Measurements from ENCODE around the gene SLC25A20.

- TF ChIP-seq CTCF (IDR thresholded peaks at IDR 0.05) (no peak), POLR2A (IDR thresholded peaks at IDR 0.05; ENCODE audit: low read length) (no peak), BCL3 (IDR thresholded peaks at IDR 0.05) (no peak), KDM1A (IDR thresholded peaks at IDR 0.05; ENCODE audit: low read depth) (no peak), MAX (IDR thresholded peaks at IDR 0.05) (no peak), JUNB (IDR thresholded peaks at IDR 0.05) (no peak), ZNF302 (CRISPR knock-in tag; IDR thresholded peaks at IDR 0.05) (no peak), SMC3 (IDR thresholded peaks at IDR 0.05) (no peak), RFX5 (IDR thresholded peaks at IDR 0.05) (no peak), BHLHE40 (IDR thresholded peaks at IDR 0.05; ENCODE audit: low read depth, low read length) (no peak), REST (IDR thresholded peaks at IDR 0.05) (no peak)
Measured at GRCh38 chr3:48927928-48928327, 29.2 kb upstream of the SLC25A20 start.

Measured in A549 (cell line).